Glomerular visceral epithelial cell (primary cell): ENCODE measurements around the gene DES.
A peak's percentile ranks its signal among the peaks of the same experiment; 100 is the strongest.

Source experiments
- DNase-seq: peaks from one replicate; pipeline ENCODE4 v3.0.0-alpha.2; 2016; ENCODE audit errors: extremely low spot score

Gene DES

GRCh38 chr2:219453671-219454590 lies 35.8 kb downstream of the DES start:
- DNase-seq: peak; percentile 91

- no peak for DNase-seq
Measured at GRCh38 chr2:219455581-219455980, 37.4 kb downstream of the DES start.

GRCh38 chr2:219457784-219458369 lies 39.7 kb downstream of the DES start:
- no peak for DNase-seq

GRCh38 chr2:219458996-219459395 lies 40.8 kb downstream of the DES start:
- DNase-seq: no peak

- DNase-seq: peak; percentile 71
Measured at GRCh38 chr2:219459460-219460311, 41.5 kb downstream of the DES start.

GRCh38 chr2:219460424-219460926 lies 42.3 kb downstream of the DES start:
- DNase-seq: peak; percentile 86

- no peak for DNase-seq
Measured at GRCh38 chr2:219461047-219461514, 42.9 kb downstream of the DES start.

- no peak for DNase-seq
Measured at GRCh38 chr2:219461669-219462068, 43.5 kb downstream of the DES start.

- no peak for DNase-seq
Measured at GRCh38 chr2:219462349-219462748, 44.2 kb downstream of the DES start.

- no peak for DNase-seq
Measured at GRCh38 chr2:219464286-219465032, 46.3 kb downstream of the DES start.

- DNase-seq: no peak
Measured at GRCh38 chr2:219465659-219466561, 47.7 kb downstream of the DES start.

GRCh38 chr2:219466816-219467735 lies 48.9 kb downstream of the DES start:
- DNase-seq: no peak

GRCh38 chr2:219467736-219468075 lies 49.5 kb downstream of the DES start:
- no peak for DNase-seq

GRCh38 chr2:219468410-219469185 lies 50.4 kb downstream of the DES start:
- no peak for DNase-seq

GRCh38 chr2:219469186-219469724 lies 51.1 kb downstream of the DES start:
- DNase-seq: peak; percentile 83

- no peak for DNase-seq
Measured at GRCh38 chr2:219470429-219470828, 52.3 kb downstream of the DES start.

- DNase-seq: no peak
Measured at GRCh38 chr2:219471476-219472371, 53.5 kb downstream of the DES start.
